Raji (cell line): ENCODE measurements around the gene PIP4P1.

ENCODE experiments used
- POLR2A ChIP-seq: IDR thresholded peaks from 2 replicates; pipeline ENCODE4 v1.6.1; 2011; ENCODE audit warnings: low read depth, low read length, control low read depth; ENCODE audit not compliant: insufficient read depth

PIP4P1 gene

DNA sequence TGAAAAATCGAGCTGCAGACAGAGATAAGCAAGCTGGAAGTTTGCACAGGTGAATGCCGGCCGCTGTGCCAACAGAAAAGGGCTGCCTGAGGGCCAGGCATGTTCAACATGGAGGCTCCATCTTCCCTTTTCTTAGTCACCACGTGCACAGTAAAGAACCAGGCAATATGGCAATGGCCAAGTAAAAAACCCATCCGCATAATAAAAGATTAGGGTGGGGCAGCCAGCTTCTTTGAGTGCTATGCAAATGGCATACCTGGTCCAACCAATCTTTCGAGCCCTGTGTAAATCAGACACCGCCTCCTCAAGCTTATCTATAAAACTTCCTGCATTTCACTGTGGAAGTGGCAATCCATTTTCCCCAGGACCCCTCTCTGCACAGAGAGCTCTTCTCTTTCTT is 24.7 kb upstream of the PIP4P1 start:
- no peak for TF ChIP-seq POLR2A

DNA sequence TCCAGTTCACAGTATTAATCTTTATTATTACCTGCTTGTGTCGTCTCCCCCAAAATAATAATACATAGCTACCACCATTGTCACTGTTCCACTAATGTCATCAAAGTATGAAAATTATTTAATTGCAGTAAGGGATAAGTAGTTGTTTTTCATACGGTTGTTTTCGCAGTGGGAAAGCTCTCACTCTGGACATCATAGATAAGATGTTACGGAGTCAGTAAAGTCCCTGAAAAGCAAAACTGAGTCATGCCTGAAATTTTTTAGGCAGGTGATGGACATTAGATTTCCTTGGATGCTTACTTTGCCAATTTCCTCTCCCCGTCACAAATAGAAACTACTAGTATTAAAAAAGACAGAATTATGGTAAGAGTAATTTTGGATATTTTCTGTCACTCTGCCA is 21.1 kb upstream of the PIP4P1 start:
- TF ChIP-seq POLR2A: no peak

DNA sequence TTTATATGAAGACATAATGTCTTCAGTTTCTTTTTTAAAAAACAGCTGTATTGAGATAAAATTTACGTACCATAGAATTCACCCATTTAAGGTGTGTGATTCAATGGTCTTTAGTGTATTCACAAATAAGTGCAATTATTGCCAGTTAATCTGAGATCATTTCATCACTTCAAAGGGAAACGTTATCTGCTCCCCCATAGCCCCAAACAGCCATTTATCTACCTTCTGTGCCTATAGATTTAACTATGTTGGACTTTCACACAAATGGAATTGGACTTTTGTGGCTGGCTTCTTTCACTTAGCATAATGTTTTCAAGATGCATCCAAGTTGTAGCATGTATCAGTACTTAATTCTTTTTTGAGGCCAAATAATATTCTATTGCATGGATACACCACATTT is 17.7 kb upstream of the PIP4P1 start:
- TF ChIP-seq POLR2A: no peak

DNA sequence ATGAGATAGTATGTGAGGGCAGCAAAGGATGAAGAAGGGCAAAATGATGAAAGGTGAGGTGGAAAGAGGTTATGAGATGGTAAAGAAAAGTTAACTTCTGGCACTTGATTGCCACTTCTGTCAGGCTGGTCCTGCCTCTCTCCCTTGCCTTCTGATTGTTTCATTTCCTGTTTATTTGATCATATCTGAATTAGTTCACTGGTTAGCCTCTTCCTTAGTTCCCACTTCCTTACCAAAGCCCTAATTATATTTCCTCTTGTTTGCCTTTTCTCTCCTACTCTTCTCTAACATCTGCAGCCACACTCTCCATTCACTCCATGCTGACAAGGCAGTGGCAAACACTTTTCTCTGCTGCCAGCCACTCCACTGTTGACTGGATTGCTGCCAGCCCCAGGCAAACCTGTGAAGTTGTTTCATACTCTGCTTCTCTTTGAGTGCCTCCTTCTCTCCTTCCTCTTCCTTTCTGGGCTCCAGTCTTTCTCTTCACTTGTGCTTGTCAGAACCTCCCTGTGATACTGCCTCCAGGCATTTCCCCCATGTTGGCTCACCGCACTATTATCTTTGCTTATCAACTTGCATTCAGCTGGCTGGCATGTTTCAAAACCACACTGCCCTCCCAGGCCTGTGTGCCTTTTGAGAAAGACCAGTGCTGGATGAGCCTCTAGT is 16.1 kb upstream of the PIP4P1 start:
- no peak for TF ChIP-seq POLR2A

DNA sequence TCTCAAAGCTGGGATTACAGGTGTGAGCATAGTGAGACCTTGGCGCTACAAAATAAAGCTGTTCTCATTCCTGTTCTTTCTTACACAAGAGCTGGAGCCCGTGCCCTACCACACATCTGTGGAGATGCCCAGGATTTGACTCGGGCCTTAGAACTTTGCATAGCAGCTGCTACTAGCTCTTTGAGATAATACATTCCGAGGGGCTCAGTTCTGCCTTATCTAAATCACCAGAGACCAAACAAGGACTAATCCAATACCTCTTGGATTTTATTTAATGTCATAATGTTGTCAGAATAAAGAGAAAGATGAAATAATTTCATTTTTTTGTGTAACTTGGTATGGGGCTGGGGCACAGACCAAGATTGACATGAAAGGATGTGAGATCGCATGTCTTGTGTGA is 15.5 kb upstream of the PIP4P1 start:
- no peak for TF ChIP-seq POLR2A

DNA sequence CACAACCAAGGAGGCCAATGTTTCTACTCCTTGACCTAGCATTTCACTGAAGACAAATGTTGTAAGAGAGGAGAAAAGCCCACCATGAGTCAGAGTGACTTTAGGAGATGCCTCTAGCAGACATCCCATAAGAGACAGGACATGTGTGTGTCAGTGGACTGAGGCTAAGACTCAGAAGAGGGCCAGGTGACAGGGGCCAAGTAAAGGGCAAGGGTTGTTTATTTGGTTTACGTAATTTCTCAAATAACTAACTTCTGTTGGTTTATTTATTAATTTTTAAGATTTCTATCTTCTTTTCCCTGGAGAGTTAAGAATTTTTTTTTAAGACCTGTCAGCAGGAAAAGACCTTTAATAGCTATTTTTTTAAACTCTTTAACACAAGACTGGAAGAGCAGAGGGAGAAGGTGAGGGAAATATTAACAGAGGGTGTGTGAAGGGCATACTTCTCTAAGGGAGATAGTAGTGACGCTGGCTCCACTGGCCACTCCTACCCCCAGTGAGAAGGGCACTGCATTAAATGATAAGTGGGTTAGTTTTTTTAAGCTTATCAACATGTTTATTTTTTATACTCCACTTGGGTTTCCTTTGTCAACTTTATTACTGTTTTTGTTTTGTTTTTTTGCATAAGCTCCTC is 11.4 kb upstream of the PIP4P1 start:
- no peak for TF ChIP-seq POLR2A

DNA sequence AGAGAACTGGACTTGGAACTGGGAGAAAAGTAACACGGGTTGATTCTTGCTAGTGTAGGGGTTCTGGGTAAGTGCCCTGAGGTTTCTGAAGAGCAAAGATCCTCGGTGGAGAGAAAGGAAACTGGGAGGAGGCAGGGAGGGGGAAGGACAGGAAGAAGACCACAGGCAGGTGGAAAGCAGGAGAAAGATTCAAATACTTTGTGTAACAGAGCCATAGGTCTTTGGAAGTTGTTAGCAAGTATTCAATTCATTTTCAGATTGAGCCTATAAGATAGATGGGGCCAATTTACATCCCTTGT is 9.3 kb upstream of the PIP4P1 start:
- no peak for TF ChIP-seq POLR2A

DNA sequence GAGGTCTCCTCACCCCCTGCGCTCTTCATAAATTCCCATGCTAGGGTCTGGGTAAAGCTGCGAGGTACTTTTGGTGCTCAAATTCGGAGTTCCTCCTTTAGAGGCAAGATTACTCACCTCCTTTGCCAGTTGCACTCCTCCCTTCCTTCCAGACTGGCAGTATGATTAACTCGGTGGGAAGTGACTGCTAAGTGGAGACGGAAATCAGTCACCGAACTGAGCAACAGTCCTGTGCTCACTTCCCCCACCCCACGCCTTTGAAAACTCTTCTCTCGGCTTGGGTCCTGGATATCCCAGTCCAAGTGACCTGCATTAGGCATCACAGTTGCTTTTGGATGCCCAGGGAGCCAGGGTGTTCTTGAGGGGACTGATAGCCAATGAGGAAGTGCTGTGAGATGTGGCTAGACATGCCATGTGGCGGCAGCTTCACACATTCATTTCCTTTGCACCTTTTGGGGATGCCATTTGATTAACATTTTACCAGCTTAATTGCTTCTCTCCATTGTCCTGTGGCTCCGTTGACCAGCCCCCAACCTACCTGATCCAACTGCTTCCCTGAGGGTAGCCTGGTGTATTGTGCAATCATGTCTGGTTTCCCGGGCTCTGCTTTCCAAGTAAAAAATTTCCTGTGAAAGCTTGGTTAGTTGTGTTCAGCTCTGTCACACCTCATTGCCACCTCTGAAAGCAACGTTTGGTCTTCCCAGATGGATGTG is 8.8 kb upstream of the PIP4P1 start:
- TF ChIP-seq POLR2A: no peak; the same call in 1 of the 2 replicates

DNA sequence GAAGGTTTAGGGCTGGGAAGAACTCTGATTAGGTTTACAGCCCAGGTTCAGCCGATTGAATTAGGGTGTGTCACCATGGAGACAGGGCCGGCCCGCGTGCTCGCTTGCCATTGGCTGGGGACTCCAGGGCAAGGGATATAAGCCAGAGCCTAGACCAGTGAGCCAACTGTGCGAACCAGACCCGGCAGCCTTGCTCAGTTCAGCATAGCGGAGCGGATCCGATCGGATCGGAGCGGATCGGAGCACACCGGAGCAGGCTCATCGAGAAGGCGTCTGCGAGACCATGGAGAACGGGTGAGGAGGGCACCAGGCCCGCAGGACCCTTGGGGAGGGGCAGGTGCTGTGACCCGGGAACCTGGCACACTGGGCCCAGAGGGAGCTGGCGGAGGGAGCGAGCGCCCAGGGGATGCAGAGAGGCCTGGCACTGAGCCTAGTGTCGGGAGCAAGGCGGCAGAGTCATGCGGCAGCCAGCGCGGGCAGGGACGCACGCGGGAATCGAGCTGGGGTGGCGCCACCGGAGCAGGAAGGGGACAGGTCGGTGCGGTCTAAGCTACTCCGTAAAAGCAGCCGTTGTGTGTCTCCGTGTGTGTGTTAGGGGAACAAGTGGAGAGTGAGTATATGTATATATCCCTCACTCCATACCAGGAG is 8.1 kb upstream of the PIP4P1 start, which contains the start of gene PNP:
Gene PNP, plus strand, starts transcription at position 165 of the 648 bp plus-strand sequence. Its CDS starts 119 bp downstream, at position 284.
- peak; percentile 100 for TF ChIP-seq POLR2A

DNA sequence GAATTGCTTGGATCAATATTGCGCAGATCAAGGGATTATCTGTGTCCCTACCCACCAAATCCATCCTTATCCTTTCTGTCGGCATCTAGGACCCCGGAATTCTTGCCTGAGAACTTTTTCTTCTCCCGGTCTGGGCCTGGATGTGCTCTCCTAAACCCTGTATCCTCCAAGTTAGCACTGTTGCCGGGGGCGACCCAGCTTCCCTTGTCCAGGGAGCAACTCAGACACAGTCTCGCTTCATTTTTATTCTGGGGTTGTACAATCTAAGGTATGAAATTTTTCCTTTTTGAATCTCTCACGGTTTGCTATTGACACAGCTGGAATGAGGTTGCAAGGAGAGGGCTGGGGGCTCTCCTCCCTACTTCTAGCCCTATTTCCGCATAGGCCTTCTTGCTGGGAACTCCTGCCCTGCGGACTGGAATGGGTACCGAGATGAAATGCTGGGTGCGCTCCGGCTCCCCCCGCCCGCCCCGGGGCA is 7.6 kb upstream of the PIP4P1 start:
- TF ChIP-seq POLR2A: no peak

DNA sequence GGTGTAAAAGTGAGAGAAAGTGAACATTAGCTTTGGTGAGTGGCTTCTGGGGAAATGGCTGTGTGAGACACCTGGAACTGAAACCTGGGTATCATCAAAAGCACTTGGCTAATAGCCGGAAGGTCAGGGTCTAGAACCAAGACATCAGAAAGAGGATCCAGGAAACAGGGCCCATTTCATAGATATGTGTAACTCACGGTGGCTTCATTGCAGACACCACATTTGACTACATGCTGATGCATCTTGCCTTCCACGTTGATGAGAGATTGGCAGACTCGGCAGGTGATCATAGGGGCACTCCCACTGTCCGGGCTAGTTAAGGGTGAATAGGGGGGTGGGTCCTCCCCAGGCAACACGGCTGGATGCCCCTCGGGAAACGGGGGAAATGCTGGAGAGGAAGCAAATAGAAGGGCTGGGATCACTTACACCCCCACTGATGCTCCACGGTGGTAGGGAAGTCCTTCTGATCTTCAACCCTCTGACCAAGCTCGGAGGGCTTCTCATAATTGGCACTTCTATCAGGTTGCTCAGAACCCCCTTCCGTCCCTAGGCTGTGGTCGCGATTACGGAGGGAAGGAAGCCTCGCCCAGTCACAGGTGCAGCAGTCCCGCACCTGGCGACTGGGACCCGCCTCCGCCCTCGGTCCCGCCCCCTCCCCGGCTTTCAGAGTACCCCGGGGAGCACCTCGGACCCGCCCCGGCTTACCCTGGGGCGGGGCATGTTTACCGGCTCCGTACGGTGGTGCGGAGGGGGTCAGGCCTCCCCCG is 593 bp downstream of the PIP4P1 start:
- TF ChIP-seq POLR2A: no peak

DNA sequence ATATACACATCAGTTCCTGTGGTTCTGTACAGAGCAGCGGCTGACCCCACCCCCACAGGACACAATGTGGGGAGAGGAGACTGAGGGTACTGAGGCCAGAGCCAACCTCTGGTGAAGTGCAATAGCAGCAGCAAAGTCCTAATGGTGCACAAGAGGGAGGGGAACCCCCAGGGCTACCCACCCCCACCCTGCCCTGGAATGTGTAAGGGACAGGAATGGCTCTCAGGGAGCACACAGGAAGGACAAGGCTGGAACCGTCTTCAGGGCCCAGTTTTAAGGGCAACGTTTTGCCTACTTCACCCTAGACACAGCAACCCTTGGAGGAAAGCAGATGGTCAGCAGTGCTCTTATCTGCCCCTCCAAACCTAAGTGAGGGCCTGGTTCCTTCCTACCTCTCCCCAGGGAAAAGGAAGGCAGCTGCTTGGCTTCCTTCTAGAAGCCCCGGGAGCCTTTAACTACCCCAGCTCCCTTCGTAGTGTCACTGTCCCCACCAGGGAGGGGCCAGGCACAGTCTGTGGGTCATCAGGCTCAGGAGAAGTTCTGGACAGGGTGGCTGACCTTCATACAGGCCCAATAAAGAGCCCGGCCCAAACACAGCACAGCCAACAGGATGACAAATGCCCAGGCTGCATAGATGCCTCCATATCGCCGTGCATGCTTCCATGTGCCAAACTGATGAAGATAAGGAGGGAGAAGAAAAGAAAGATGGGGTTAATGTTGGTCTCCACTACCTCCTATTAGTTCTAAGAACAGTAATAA is 3.0 kb downstream of the PIP4P1 start:
- peak; percentile 48 for TF ChIP-seq POLR2A

DNA sequence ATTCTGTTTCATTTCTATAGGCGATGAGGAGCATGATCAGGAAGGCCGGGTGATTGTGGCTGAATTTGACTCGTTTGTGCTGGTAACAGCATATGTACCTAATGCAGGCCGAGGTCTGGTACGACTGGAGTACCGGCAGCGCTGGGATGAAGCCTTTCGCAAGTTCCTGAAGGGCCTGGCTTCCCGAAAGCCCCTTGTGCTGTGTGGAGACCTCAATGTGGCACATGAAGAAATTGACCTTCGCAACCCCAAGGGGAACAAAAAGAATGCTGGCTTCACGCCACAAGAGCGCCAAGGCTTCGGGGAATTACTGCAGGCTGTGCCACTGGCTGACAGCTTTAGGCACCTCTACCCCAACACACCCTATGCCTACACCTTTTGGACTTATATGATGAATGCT is 4.3 kb downstream of the PIP4P1 start:
- TF ChIP-seq POLR2A: no peak; the same call in 1 of the 2 replicates
